Activated CD4-positive, alpha-beta T cell treated with anti-CD3 and anti-CD28 coated beads, Interleukin-2, amount 50 U/mL, for 24 hours (primary cell): ENCODE measurements around the gene CDK18.

ENCODE experiments used
- DNase-seq, 2 donors: peaks; one replicate each; pipeline ENCODE4 v3.0.0-alpha.2; 2020; ENCODE audit warnings: low read depth in 1 of 2, low spot score in 1 of 2

CDK18 gene

DNA sequence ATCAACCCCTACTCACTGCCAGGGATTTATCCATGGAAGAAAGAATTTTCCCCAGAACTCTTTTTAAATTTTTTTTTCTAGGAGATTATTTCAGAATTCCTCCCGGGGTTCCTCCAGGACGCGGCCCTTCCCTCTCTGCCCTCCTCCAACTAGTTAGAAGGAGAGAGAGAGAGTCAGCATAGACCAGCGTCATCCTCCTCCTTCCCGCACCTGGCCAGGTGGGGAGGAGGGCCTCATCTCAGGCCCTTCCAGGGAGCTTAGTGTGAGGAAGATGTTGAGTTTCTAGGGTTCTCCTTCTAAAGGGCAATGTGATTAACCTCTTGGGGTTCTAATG, 63.6 kb downstream of the CDK18 start:
- no peak for DNase-seq

DNA sequence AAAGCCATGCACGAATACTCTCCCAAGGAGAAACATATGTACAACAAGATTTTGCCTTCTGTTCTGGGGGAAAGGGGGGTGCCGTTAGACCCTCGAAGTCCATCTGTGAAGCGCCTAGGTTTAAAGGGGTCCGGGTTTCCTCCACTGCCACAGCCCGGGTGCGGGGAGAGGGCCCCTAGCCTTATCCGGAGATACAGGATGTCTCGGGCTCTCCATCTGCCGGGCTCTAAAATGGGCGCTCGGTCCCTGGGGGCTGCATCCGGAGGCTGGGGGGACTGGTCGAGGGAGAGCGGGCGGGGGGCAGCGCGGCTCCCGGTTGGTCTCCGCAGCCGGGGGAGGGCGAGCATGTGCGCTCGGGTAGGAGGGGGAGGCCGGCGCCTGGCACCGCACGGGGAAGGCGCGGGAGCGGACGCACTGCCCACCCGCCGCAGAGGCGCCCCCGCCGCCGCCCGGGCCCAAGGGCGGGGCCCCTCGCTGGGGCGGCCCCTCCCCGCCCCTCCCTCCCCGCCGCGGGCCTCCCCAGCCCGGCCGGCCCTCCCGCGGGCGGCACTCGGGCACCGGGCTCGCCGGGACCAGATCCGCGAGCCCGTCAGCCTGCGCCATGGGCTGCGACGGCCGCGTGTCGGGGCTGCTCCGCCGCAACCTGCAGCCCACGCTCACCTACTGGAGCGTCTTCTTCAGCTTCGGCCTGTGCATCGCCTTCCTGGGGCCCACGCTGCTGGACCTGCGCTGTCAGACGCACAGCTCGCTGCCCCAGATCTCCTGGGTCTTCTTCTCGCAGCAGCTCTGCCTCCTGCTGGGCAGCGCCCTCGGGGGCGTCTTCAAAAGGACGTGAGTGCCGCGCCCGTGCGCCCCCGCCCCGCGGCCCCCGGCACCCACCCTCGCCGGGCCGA, 64.2 kb downstream of the CDK18 start:
- no peak for DNase-seq

DNA sequence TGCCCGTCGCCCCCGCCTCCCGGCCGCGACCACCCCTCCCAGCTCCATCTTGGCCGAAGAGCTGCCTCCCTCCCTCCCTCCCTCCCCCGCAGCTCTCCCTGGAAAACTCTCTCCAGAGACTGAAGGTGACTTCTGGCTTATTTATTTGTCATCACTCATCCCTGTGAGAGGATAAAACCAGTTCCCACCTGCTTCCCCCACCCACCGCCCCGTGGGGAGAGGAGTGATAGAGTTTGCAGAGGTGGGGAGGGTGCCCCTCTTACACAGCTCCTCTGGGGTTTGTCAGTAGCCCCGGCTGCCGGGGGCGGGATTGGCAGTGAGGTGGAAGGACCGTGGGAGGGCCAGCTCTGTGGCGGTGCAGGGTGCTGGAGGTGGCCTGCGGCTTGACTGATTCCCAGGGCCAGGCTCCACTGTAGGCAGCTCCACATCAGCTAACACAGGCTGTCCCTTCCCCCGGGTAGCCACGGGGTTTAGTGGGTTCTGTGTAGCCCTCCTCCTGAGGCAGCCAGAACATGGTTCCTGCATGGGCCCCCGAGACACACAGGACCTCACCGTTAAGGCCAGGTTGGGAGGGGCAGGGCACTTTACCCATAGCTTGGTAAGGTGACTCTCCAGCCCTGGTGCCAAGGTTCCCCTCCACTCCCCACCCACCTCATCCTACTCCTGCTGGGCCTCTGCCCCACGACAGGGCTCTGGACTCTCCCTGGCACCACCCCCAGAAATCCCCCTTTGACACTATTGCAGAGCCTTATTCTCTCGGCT, 65.1 kb downstream of the CDK18 start:
- no peak for DNase-seq

DNA sequence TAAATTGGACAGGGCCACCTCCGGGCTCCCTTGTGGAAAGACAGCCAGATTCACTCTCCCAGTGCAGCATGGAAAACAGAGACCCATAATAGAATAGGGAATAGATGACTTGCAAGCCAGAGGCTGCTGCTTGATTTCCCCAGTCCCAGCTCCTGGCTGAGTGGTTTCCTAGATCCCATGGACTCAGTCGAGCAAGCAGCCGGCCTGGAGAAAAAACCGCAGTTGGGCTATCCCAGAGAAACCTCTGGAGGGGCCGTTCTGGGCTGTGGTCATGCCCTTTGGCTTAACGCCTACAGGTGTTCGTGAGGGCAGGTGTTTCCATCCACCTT, 65.7 kb downstream of the CDK18 start:
- DNase-seq: no peak

DNA sequence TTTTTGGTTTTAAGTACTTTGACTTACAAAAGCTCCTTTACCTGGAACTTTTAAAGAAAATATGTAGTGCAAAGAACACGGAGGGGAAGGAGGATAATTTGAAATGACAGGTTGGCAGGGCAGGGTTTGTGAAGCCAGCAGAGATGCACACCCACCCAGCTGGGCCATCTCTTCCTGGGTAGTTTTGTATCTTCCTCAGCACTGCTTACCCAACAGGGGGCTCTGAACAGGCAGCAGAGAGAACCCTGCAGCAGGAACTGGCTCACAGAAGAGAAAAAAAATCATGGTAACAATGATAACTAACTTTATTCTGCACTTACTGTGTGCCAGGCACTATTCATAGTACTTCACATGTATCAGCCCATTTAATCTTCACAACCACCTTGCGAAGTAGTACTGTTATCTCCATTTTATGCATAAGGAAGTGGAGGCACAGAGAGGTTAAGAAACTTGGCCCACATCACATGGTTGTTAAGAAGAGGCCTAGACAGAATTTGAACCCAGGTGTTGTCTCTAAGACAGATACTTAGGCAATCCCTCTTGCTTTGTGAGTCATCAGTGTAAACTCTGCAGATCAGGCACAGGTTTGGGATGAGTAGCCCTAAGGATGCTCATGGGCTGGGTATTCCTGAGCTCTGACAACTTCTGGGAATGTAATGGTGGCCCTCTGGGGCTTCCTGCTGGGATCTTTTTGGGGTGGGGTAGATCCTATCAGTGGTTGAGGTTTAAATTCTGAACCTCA, 66.5 kb downstream of the CDK18 start:
- DNase-seq: no peak

DNA sequence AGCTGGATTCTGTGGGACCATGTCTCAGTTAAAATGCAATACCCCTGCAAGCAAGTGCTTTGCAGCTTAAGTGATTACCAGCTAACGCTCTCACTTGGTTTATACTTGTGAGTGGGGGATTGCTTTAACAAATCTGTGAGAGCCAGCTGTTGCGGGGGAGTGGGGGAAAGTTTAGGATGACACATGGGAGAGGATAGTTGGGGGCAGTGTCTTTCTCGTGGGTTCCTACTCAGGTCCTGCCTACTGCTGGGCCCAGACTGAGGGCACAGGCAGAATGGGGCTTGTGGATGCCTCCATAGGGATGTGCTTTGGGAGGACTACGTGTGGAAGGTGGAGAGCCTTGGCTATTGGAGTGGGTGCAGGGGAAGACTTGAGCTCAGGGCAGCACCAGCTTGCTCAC, 67.3 kb downstream of the CDK18 start:
- no peak for DNase-seq

DNA sequence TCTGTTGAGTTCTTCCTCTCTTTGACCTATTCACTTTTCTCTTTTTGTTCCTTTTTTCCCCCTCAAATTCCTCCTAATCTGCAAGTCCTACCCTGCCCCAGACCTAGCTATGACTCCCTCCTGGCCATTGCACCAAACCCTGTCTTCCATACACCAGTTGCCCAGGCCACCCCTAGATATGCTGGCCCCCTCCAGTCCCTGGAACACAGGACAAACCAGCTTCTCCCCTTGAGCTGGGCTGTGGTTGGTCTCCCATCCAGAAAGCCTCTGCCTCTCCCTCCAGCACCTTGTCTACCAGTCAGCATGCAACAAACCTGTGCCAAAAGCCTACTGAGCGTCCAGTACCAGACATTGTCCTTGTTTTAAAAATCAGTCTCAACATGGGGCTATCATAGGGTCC, 68.0 kb downstream of the CDK18 start:
- DNase-seq: no peak

DNA sequence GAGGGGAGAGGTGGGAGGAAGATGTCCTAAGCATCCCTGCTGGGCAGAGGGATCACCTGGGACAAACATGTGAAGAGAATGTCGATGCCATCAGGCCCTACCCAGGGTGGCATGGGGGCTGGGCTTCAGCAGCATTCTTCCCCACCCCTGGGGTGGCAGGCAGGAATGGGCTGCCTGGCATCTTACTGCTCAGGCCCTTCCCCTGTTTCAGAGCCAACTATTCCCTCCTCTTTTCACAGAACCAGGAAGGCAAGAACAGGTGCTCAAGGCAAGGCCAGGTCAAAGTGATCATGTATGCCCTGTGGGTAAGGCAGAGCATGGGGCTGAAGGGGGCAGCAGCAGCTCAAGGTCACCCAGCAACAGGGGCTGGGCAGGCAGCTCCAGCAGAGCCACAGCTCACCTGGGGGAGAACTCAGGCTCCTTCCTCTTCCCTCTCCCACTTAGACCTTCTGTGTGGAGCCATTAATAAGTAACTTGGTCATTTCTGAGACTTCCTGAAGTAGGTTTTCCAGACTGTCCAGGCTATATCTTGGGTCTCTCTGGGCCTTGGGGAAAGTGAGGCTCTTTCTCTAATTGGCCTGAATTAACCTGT, 70.9 kb downstream of the CDK18 start:
- DNase-seq: no peak

DNA sequence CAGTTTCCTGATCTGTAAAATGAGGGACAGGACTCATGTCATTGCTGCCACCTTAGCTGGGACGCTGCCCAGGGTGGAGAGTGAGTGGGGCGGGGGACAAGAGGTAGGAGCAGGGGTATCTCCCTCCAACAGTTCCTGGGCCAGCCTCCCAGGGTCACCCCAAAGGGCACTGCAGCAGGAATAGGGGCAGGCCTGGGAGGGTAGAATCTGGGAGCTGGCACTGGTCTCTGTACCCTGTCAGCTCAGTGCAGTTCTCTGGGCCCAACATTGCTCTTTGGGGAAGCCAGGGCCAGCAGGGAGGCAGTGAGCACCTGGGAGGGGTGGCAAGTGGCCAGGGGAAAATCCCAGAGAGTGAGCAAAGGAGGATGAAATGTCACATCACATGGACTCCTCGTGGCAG, 71.5 kb downstream of the CDK18 start:
- no peak for DNase-seq

DNA sequence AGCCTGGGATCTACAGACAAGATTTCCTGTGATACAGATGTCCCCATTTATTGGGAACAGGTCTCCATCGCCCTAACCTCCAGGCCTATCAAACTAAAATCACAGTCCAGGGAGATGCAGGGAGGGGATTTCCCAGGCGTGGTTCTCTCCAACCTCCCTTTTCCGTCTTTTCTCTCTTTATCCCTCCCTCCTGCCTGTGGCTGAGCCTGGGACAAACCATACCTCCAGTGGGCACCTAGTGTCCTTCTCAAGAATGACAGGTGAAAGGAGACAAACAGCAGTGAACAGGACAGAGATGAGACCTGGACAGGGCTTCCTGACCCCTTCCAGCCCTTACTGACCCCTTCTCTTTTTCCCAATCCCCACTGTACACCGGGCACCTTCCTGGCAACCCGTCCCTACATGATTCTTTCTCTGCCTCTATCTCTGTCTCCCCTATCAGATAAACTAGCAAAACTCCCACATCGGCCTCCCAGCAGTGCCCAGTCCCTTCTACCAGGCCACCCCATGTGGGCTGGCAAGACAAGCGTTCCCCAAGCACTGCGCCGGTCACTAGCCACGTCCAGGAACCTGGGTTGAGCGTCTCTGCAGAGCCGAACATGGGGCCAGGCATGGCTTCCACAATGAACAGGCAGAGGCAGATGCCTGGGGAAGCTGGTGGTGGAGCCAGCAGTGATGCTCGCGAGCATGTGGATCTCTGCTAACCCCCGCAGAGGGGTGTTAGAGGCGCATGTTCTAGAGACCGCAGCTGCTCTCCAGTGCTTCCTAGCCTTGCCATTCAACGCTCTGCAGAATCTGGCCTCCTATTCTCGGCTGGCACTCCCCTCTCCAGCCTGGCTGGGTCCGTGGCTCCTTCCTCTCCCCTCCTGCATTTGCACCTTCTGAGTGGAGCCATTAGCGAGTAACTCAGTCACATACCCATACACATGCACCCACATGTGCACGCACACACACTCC, 72.6 kb downstream of the CDK18 start:
- DNase-seq: no peak

DNA sequence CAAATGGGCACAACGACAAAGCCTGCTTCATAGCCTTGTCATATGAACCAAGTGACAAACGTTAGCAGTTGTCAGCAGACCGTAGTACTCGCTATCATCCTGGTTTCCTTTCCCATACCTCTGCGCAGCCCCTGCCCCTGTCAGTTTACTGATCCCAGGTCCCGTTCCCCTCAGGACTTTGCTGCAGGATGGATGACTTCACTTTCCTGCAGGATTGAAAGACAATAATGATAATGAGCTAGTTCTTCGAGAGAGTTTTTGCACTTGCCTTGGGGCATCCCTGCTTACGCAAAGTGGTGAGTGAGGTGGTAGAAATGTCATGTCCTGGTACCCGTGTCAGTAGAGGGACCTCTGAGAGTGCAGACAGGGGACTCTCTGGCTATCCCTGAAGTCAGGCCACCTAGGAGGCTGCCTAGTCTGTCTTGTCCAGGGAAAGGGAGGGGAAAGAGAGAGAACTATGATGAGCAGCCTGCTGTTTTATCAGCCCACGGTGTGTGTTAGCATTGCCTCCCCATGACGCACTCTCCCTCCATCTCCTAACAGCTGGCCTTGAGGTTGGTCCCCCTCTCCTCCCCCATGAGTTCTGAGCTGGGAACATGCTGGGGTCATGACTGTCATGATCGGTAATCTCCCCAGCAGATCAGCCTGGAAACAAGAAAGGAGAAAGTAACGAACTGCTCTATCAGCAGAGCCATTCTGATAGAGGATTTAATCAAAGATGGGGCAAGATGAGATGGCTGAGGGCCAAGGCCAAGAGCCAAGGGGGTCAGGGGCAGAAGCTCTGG, 73.6 kb downstream of the CDK18 start:
- no peak for DNase-seq

DNA sequence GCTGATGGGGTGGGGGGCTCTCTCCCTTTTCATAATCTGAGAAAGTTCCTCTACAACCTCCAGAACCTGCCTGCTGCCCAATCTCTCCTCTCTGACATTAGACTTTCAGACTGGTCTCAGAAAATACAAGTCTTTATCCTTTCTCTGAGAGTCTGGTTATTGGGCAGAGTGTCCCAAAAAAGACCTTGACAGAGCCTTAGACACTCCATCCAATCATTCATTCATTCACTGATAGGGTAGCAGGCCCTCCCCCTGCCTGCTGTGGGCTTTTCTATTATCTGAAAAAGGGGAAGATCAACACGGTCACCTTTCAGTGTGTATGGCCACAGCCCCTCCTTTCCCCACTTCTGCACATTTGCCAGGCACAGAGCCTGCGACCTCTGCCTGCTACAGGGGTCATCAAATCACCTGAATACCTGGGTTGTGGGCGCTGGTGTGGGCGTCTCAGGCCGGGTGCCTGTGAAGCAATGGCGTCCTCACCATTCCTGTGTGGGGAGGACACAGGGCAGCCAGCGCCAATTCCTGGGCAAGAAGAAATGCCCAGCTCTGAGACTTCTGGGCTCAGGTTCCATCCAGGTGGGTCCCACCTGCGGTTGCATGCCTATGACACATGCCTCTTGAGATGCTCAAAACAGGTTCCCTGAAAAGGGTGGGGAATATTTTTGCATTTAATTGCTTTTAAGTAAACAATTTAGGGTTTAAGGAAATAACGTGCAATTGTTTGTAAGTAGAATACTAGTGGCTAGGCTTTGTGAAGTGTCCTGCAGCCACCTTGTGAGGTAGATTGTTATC, 74.5 kb downstream of the CDK18 start:
- no peak for DNase-seq

DNA sequence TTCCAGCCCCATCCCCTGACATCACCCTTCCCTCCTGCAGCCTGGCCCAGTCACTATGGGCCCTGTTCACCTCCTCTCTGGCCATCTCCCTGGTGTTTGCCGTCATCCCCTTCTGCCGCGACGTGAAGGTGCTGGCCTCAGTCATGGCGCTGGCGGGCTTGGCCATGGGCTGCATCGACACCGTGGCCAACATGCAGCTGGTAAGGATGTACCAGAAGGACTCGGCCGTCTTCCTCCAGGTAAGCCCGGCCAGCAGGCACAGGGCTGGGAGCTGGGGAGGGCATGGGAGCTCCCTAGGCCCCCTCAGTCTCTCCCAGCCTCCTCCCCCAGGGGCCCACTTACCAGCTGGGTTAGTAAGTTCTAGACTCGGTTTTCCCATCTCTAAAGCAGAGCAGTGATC, 75.2 kb downstream of the CDK18 start:
- DNase-seq: no peak

DNA sequence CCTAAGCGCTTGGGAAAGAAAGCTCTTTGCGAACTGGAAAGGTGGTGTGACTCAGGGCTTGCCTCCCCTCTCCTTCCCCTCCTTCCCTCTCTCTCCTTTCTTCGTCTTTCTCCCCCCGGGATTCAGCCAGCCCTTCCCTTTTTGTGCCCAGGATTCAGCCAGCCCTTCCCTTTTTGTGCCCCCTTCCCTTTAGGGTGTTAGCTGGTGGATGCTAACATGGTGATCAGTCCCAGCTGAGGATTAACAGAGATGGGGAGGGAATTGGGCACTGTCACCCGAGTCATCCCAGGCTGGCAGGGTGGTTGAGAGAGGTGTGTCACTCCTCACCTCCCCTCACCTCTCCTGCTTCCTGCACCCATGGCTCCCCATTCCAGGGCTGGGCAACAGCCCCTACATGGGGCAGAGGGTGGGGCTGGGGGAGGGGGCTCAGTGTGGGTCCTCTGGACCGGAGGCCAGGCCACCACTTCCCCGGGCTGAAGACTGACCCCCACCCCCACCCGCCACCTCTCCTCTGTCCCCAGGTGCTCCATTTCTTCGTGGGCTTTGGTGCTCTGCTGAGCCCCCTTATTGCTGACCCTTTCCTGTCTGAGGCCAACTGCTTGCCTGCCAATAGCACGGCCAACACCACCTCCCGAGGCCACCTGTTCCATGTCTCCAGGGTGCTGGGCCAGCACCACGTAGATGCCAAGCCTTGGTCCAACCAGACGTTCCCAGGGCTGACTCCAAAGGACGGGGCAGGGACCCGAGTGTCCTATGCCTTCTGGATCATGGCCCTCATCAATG, 75.9 kb downstream of the CDK18 start:
- DNase-seq: no peak

DNA sequence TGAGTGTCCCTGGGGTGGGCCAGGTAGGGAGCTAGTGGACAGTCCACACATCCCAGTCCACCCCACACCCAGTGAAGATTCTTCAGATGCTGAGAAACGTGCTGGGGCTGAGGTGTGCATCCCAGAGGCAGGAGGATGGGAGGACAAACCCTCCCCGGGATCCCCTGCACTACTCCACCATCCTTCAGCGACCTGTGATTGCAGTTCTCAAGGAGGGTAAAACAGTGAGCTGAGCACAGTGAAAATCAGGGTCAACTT, 76.4 kb downstream of the CDK18 start:
- DNase-seq: no peak

DNA sequence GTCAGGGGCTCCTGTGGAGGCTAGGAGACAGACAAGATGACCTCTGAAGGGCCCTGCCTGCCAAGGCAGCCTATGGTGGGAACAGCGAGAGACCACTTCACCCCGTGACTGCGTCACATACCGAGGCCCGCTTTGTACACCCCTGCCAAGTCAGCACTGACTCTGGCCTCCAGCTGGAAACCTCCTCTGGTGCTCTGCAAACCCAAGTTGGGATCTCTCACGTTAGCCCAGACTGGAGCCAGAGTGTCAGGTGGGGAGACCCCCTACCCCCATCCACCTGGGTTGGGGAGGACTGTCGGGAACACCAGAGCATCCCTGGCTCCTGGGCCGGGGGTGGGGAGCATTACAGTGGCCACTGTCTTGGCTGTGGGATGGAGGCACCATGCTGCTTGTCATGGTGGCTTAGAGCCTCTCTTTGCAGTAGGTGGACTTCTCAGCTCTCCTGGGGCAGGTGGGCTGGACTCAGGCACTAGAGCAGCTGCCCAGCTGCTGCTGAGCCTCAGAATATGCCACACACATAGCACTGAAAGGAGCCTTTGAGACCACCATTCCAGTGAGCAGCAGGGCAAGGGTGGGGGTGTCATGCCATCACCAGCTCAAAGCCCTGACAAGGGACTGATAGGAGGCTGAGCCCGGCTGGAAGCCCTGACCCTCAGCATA, 77.0 kb downstream of the CDK18 start:
- DNase-seq: no peak

DNA sequence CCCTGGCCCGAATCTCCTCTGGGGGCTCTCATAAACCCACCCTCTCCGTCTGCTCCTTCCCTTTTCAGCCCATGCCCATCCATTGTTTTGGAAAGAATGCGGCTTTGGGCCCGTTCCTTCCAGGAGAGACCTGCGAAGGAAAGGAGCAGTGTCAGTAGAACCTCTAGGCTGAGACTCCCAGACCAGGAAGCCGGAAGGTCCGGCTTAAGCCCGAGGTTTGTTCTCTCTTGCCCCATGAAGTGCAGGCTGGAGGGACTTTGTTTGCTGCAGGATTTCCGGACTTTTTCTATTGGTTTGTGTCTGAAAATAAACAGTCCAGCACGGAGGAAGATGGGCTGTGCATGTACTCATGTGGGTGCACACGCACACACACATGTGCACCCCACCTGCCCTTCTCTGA, 77.6 kb downstream of the CDK18 start:
- no peak for DNase-seq
